Measurements from ENCODE around the gene HBA1.
"Not testable (repeated sequence)": the region's sequence is repeated elsewhere in the genome, so short reads cannot be mapped to it uniquely, and the experiment has no call there.

The HBA1 gene

DNA sequence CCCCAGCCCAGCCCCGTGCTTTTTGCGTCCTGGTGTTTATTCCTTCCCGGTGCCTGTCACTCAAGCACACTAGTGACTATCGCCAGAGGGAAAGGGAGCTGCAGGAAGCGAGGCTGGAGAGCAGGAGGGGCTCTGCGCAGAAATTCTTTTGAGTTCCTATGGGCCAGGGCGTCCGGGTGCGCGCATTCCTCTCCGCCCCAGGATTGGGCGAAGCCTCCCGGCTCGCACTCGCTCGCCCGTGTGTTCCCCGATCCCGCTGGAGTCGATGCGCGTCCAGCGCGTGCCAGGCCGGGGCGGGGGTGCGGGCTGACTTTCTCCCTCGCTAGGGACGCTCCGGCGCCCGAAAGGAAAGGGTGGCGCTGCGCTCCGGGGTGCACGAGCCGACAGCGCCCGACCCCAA lies 474 bp upstream of the HBA1 start:
- DNase-seq (ENCODE audit: low spot score): not testable (repeated sequence)

DNA sequence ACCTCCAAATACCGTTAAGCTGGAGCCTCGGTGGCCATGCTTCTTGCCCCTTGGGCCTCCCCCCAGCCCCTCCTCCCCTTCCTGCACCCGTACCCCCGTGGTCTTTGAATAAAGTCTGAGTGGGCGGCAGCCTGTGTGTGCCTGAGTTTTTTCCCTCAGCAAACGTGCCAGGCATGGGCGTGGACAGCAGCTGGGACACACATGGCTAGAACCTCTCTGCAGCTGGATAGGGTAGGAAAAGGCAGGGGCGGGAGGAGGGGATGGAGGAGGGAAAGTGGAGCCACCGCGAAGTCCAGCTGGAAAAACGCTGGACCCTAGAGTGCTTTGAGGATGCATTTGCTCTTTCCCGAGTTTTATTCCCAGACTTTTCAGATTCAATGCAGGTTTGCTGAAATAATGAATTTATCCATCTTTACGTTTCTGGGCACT lies 928 bp downstream of the HBA1 start:
- no peak for DNase-seq (ENCODE audit: low spot score)

DNA sequence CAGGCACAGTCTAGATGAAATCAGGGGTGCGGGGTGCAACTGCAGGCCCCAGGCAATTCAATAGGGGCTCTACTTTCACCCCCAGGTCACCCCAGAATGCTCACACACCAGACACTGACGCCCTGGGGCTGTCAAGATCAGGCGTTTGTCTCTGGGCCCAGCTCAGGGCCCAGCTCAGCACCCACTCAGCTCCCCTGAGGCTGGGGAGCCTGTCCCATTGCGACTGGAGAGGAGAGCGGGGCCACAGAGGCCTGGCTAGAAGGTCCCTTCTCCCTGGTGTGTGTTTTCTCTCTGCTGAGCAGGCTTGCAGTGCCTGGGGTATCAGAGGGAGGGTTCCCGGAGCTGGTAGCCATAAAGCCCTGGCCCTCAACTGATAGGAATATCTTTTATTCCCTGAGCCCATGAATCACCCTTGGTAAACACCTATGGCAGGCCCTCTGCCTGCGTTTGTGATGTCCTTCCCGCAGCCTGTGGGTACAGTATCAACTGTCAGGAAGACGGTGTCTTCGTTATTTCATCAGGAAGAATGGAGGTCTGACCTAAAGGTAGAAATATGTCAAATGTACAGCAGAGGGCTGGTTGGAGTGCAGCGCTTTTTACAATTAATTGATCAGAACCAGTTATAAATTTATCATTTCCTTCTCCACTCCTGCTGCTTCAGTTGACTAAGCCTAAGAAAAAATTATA lies 1.6 kb downstream of the HBA1 start:
- no peak for DNase-seq (ENCODE audit: low spot score)

DNA sequence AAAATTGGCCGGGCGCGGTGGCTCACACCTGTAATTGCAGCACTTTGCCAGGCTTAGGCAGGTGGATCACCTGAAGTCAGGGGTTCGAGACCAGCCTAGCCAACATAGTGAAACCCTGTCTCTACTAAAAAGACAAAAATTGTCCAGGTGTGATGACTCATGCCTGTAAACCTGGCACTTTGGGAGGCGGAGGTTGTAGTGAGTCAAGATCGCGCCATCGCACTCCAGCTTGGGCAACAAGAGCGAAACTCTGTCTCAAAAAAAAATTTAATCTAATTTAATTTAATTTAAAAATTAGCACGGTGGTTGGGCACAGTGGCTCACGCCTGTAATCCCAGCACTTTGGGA lies 2.2 kb downstream of the HBA1 start:
- DNase-seq (ENCODE audit: low spot score): no peak

DNA sequence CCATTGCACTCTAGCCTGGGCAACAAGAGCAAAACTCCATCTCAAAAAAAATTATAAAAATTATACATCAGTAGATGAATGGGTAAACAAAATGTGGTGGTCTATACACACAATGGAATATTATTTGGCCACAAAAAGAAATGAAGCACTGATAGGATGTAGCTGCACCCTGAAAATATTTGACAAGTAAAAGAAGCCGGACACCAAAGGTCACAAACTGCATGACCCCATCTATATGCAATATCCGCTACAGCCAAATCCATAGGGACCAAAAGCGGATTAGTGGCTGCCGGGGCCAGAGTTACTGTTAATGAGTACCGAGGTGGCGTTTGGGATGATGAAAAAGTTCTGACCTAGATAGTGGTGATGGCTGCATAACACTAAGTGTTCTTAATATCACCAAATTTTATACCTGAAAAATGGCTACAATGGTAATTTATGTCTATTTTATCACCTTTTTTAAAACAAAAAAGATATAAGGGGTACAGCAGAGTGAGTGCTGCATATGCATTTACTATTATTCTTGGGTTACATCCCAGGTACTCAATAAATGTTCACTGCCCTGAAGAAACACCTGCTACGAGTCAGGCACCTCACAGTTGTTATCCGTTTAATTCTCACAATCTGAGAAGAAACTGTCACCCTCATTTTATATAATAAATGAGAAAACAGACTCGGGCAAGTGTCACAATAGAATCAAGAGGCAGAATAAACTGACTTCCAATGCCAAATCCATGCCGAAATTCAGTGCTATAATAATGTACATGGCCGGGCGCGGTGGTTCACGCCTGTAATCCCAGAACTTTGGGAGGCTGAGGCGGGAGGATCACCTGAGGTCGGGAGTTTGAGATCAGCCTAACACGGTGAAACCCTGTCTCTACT lies 3.0 kb downstream of the HBA1 start:
- no peak for DNase-seq (ENCODE audit: low spot score)

DNA sequence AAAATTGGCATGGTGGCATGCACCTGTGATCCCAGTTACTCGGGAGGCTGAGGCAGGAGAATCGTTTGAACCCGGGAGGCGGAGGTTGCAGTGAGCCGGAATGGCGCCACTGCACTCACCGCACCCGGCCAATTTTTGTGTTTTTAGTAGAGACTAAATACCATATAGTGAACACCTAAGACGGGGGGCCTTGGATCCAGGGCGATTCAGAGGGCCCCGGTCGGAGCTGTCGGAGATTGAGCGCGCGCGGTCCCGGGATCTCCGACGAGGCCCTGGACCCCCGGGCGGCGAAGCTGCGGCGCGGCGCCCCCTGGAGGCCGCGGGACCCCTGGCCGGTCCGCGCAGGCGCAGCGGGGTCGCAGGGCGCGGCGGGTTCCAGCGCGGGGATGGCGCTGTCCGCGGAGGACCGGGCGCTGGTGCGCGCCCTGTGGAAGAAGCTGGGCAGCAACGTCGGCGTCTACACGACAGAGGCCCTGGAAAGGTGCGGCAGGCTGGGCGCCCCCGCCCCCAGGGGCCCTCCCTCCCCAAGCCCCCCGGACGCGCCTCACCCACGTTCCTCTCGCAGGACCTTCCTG lies 3.7 kb downstream of the HBA1 start, which contains the start of gene HBQ1:
Gene HBQ1, plus strand, starts transcription at position 359 of the 575 bp plus-strand sequence. Its CDS starts 28 bp downstream, at position 387.
- DNase-seq (ENCODE audit: low spot score): no peak

DNA sequence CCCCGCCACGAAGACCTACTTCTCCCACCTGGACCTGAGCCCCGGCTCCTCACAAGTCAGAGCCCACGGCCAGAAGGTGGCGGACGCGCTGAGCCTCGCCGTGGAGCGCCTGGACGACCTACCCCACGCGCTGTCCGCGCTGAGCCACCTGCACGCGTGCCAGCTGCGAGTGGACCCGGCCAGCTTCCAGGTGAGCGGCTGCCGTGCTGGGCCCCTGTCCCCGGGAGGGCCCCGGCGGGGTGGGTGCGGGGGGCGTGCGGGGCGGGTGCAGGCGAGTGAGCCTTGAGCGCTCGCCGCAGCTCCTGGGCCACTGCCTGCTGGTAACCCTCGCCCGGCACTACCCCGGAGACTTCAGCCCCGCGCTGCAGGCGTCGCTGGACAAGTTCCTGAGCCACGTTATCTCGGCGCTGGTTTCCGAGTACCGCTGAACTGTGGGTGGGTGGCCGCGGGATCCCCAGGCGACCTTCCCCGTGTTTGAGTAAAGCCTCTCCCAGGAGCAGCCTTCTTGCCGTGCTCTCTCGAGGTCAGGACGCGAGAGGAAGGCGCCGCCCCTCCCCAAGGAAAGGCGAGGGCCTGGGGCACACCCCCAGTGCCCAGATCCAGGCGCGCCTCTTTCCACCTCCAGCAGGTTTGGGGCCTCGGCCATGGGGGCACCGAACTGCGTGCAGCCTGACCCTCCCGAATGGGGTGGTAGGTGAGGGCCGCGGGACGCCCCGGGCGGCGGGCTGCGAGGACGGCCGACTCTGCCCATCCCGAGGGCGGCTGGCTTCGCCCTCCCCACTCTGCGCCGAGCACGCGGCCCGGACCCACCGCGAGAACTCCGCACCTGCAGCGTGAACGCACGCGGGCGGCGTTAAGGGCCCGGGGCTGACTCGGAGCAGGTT lies 4.4 kb downstream of the HBA1 start:
- peak; percentile 84 for DNase-seq (ENCODE audit: low spot score)

DNA sequence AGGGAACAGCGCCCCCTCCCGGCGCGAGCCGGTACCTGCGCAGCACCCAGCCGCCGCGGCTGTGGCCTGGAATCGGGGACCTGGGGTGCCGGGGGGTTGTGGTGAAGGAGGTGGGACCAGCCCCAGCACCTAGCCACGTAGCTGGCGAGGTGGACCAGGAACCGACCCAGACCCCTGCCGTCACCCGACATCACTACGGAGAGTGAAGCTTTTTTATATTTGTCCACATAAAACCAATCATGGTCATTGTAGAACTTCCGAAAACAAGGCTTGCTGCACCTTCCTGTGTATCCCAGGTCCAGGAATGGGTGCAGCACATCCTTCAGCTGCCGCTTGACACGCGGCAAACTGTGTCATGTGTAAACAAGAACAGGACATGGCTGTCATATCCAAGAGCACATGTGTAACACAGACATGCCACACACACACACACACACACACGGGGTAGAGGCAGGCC lies 5.1 kb downstream of the HBA1 start:
- no peak for DNase-seq (ENCODE audit: low spot score)

DNA sequence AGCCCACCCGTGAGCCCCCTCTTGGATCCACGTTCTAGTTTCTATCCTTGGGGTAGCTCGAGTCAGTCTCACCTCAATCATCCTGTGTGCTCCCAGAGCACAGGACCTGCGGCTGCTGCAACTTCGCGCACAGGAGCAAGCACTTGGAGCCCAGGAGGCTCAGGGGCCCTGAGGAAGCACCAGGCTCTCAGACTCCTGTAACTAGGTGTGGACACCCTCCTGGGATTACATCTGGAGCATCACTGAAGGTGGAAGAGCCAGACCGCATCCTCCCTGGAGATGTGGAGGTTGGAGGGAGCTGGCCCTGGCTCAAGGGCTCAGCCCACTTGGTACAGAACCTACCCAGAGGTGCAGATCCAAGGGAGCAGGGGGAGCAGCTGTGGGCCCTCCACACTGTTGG lies 6.5 kb downstream of the HBA1 start:
- DNase-seq (ENCODE audit: low spot score): no peak

DNA sequence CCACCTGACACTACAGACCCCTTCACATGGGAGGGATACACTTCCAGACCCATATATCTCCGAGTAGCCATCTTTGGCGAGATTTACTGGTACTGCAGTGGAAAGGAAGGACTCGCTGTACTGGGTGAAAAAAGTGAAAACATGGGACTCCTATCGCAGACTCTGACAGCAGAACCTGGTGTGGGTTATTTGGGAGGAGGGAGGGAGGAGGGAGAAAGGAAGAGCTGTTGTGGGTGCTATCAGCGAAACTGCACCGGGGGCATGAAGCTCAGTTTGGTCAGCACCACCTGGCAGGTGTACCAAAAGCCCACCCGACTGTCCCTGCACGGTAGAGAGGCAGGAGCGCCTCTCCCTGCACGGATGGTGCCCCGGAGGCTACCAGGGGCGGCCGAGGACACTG lies 8.7 kb downstream of the HBA1 start:
- DNase-seq (ENCODE audit: low spot score): no peak

DNA sequence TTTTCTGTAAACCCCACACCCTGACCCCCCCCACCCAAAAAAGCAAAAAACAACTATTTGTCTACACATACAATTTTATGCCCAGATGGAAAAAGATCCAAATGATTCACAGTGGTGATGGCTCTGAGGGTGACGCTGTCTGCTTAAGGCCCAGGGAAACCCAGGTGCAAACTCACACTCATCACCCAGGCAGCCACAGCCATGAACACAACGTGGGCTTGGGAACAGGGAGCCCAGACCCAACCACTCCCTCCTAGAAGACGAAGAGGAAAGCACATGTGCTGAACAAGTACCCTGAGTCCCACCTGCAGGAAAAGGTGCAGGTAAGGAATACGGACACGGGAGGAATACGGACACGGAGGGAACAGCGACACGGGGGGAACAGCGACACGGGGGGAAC lies 9.2 kb downstream of the HBA1 start:
- no peak for DNase-seq (ENCODE audit: low spot score)

DNA sequence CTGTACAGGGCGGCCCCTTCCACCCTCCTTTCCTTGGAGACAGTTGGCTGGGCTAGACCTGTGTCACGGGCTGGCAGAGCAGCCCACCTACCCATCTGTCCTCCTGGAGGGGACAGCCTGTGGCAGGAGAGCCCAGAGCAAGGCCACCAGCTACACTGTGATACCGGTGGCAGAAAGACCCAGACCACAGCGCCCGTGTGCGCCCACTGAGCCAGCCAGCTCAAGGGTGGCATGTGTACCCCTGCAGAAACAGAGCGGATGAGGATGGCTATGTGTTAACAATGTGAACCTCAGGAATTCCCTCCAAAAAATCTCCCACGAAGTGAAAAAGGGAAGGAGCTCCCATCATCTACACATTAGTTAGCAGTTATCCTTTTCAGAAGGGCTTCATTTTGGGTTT lies 10.8 kb downstream of the HBA1 start:
- no peak for DNase-seq (ENCODE audit: low spot score)

DNA sequence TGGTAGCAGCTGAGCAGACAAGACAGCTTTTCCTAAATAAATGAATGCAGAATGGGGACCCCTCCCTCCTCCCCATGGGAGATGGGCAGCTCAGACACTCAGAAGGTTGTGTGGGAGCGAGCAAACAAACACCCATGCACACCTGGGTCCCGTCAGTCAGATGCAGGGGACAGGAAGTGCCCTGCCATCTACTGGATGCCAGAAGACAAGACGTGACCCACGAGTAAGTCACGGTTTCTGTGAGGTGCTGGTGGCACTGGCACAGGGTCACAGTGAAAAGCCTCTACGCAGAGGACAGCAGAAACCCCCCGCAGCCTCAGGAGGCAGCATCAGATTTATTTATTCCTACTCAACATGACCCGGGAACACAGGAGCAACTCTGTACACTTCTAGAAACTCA lies 12.2 kb downstream of the HBA1 start:
- no peak for DNase-seq (ENCODE audit: low spot score)

DNA sequence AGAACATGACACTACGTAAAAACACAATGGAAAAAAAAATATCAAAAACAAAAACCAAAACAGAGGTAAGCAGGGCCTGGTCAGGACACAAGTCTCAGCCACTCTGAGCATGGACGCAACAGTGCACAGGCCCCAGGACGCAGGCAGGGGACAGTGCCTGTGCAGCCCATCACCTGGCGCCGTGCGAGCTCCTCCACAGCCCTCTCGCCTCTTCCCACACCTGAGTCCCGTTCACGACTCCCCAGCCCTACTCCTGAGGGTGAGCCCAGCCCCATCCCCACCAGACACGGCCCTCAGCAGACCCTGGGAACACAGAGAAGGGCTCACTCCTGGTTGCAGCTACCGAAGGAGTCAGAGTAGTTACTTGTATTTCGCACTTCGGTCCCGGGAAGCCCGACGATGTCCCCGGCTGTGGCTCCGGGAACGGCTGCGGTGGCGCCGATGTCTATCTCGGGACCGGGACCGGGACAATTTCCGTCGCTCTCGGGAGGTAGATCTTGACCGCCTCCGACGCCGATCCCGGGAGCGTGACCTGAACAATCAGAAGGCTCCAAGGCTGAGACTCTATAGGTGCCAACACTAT lies 13.2 kb downstream of the HBA1 start:
- no peak for DNase-seq (ENCODE audit: low spot score)

DNA sequence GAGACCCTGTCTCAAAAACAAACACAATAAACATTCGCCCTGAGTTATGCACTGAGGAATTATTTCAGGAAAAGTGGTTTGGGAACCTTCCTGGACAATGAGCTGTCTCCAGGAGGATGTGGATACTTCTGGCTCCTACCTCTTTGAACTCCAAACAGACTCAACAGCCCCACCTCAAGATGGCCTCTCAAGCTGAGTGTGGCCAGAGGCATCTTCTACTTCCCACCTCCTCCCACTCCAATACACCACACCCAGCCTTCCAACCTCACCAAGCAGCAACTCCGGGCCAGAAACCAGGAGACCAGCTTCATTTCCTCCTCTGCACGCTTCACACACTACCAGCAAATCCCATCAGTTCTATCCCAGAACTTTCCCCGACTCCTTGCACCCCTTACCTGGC lies 15.4 kb downstream of the HBA1 start:
- DNase-seq (ENCODE audit: low spot score): no peak

DNA sequence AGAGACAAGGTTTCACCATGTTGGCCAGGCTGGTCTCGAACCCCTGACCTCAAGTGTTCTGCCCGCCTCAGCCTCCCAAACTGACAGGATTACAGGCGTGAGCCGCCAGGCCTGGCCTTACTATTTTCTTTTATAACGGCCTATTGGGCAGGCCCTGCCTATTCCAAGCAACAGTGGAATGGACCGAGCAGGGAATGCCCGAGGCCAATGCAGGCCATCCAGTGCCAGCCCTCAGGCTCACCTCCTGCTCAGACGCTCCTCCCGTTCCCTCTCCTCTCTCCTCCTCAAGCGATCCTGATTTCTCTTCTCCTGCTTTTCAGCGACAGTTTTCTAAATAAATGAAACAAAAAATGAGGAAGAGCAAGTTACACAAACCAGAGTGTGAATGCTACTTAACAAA lies 16.2 kb downstream of the HBA1 start:
- DNase-seq (ENCODE audit: low spot score): no peak

DNA sequence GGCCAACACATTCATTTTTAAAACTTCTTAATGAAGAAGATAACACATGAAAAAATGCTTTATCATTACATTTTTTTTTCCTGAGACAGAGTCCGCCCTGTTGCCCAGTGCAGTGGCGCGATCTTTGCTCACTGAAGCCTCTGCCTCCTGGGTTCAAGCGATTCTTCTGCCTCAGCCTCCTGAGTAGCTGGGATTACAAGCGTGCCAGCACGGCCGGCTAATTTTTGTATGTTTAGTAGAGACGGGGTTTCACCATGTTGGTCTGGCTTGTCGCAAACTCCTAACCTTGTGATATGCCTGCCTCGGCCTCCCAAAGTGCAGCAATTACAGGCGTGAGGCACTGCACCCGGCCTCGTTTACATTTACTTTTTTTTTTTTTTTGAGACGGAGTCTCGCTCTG lies 17.0 kb downstream of the HBA1 start:
- DNase-seq (ENCODE audit: low spot score): no peak

DNA sequence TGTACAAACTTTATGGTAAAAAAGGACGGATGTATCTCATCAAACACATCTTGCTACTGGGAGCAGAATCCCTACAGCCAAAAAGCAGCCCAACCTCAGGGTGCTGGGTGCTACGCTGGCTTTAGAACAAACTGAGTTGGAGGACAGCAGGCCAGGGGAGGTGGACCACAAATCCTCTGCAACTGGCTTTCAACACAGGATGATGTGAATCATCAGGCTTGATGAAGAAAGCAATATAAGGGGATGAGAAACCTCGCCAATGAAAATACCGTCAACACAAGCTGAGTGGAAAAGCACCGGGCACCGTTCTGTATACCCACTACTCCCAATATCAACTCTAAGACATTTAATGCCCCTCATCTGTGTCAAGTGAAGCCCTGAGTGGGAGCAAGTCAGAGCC lies 18.0 kb downstream of the HBA1 start:
- DNase-seq (ENCODE audit: low spot score): no peak

DNA sequence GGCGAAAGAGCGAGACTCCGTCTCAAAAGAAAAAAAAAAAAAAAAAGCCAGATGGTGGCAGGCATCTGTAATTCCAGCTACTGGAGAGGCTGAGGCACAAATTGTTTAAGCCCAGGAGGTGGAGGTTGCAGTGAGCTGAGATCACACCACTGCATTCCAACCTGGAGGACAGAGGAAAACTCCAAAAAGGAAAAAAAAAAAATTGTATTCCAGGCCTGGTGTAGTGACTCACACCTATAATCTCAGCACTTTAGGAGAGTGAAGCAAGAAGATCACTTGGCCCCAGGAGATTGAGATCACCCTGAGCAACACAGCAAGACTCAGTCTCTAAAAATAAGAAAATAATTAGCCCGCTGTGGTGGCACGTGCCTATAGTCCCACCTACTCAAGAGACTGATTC lies 23.9 kb downstream of the HBA1 start:
- DNase-seq (ENCODE audit: low spot score): no peak

DNA sequence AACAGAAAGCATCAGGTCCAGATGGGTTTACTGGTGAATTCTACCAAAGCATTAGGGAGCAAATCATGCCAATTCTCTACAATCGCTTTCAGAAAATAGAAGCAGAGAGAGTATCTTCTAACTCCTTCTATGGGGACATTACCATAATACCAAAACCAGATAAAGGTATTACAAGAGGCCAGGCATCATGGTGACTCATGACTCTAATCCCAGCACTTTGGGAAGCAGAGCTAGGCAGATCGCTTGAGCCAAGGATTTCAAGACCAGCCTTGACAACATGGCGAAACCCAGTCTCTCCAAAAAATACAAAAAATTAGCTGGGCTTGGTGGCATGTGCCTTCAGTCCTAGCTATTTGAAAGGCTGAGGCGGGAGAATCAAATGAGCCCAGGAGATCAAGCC lies 26.8 kb downstream of the HBA1 start:
- DNase-seq (ENCODE audit: low spot score): no peak

DNA sequence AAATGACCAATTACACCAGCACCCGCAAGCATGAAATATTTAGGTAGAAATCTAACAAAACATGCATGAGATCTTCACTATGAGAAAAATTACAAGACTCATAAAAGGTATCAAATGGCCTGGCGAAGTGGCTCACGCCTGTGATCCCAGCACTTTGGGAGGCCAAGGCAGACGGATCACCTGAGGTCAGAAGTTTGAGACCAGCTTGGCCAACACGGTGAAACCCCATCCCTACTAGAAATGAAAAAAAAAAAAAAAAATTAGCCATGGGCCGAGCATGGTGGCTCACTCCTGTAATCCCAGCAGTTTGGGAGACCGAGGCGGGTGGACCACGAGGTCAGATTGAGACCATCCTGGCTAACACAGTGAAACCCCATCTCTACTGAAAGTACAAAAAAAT lies 27.6 kb downstream of the HBA1 start:
- not testable (repeated sequence) for DNase-seq (ENCODE audit: low spot score)

DNA sequence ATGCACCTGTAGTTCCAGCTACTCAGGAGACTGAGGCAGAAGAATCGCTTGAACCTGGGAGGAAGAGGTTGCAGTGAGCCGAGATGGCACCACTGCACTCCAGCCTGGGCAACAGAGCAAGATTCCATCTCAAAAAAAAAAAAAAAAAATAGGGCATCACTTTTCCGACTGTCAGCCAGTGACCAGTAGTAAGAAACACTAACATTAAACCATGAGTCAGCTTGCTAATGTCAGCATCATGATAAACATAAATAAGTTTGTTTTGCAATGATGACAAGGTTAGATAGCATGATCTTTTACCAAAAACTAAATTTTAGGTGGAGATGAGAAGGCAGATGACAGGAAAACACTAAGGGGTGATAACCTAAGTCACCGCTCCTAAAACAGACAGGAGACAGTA lies 32.9 kb downstream of the HBA1 start:
- not testable (repeated sequence) for DNase-seq (ENCODE audit: low spot score)
